ENCODE measurements around the gene SLC27A3. TPM values are rescaled to one million over a fixed set of nuclear protein-coding genes. Genes with fewer than 3 reads are reported as not detected.

SLC27A3 gene
- total and polyA plus RNA-seq, 2 of the 8 experiments (the other 6 are each of a cell fraction or from before 2014, with no cell fraction given) = 39.1 to 40.1 TPM

- Histone ChIP-seq H3K4me1 (replicated peaks in 1 of 4; ENCODE audit: control insufficient read depth in 3 of 4, insufficient read depth in 4 of 4, low read length in 3 of 4) (peaks cover 0 to 3% (median 0%) of the 10 kb centered on the region in 4 experiments; a peak in 1 of 7 replicates), H3K23ac (ENCODE audit: insufficient read length) (no peak overlapping the region), H3K9me3 (ENCODE audit: insufficient read depth in 2 of 2, low read depth in 1 of 2, low read length in 1 of 2) (no peaks in the 10 kb centered on the region), H3K36me3 (ENCODE audit: control insufficient read depth in 2 of 4, insufficient read depth in 4 of 4, low read length in 3 of 4) (peaks cover 0 to 5% (median 0%) of the 10 kb centered on the region in 4 experiments; a peak in 2 of 8 replicates), H3K27ac (ENCODE audit: low read depth, low read length) (no peak overlapping the region), H2AFZ (ENCODE audit: low read length) (no peak overlapping the region), H4K91ac (replicated peaks; ENCODE audit: insufficient read length, low read length) (no peak overlapping the region), H3K27me3 (replicated peaks in 1 of 4; ENCODE audit: control insufficient read depth in 3 of 4, extremely low read depth in 1 of 4, insufficient read depth in 3 of 4, low read length in 3 of 4) (no peaks in the 10 kb centered on the region), H4K5ac (ENCODE audit: insufficient read length, low read depth, low read length) (no peak overlapping the region), H3K79me1 (ENCODE audit: low read depth, low read length) (0 out of 2 replicates have a peak, but pooled peaks cover 2% of the 10 kb centered on the region), H3K18ac (ENCODE audit: extremely low read depth, low read length) (no peak overlapping the region), H3K4ac (replicated peaks; ENCODE audit: insufficient read length, low read depth, low read length) (no peak overlapping the region), H3K9ac (replicated peaks in 1 of 4; ENCODE audit: extremely low read depth in 1 of 4, low read depth in 3 of 4, low read length in 3 of 4) (no peak overlapping the region), H2BK5ac (ENCODE audit: low read depth, low read length) (no peak overlapping the region), H3K23me2 (ENCODE audit: low read depth, low read length) (no peaks in the 10 kb centered on the region), H2BK20ac (ENCODE audit: low read length) (no peak overlapping the region), H2BK12ac (ENCODE audit: low read depth, low read length) (no peak overlapping the region), H3K4me2 (ENCODE audit: insufficient read depth in 1 of 2, low read depth in 2 of 2, low read length in 2 of 2) (no peak overlapping the region), H3K4me3 (ENCODE audit: extremely low read depth in 1 of 4, insufficient read depth in 2 of 4, low read depth in 3 of 4, low read length in 4 of 4) (no peak overlapping the region), H3K14ac (ENCODE audit: insufficient read length) (no peak overlapping the region), H3K56ac (replicated peaks; ENCODE audit: insufficient read length, low read depth, low read length) (no peak overlapping the region), H2AK5ac (ENCODE audit: low read depth, low read length) (no peak overlapping the region), H4K8ac (ENCODE audit: extremely low read depth, insufficient read depth, low read length) (no peak overlapping the region), H3K79me2 (ENCODE audit: control insufficient read depth in 1 of 2, insufficient read depth in 2 of 2, low read length in 2 of 2) (no peaks in the 10 kb centered on the region), H2BK15ac (ENCODE audit: low read length) (no peak overlapping the region), H2BK120ac (replicated peaks; ENCODE audit: low read depth, low read length) (no peak overlapping the region), H4K20me1 (replicated peaks in 1 of 2; ENCODE audit: control insufficient read depth in 1 of 2, insufficient read depth in 2 of 2, low read length in 2 of 2) (peaks cover 0 to 7% of the 10 kb centered on the region in 2 experiments)
- POLR2A ChIA-PET (ENCODE audit: partially characterized antibody) = interaction anchor here (0.6 to 15.1 kb wide), 6 partner anchors 16 to 192 kb away, joined by 3 to 153 read pairs (median 5); partner anchors contain the start of genes GATAD2B, RPS27, SLC27A3 and SLC39A1
- no peak for FAIRE-seq
- no peak for DNase-seq (ENCODE audit: low read depth in 1 of 2, low spot score in 2 of 2)
- CTCF ChIA-PET (ENCODE audit: partially characterized antibody) = interaction anchor here (1.0 to 3.3 kb wide), 4 partner anchors 13 to 185 kb away, joined by 3 to 11 read pairs (median 3); partner anchors contain the start of genes DENND4B and RAB13
- WGBS, 2 experiments (ENCODE audit: extremely low coverage in 1 of 2, insufficient coverage in 1 of 2, insufficient read length in 1 of 2, insufficient replicate concordance in 2 of 2, low coverage in 1 of 2, low lambda C conversion rate in 2 of 2, missing lambda C conversion rate in 1 of 2) = 88% methylated on average over 6 of the region's 6 CpGs; no CpG with 5 or more reads in 1 of the 2 experiments
Measured at GRCh38 chr1:153801028-153801625, 25.9 kb downstream of the SLC27A3 start.

Data from H1 (cell line).